H9 (cell line): ENCODE results near the gene SLC6A7. TPM values are rescaled to one million over a fixed set of nuclear protein-coding genes. Genes with fewer than 3 reads are reported as not detected.

Source experiments
- DNase-seq: peaks from one replicate; pipeline ENCODE4 v3.0.0-alpha.2; 2017
- H2AFZ ChIP-seq: one replicate; pipeline ENCODE4 v1.6.1; 2013; ENCODE audit warnings: mild to moderate bottlenecking, low read length, control low read depth, moderate library complexity
- H2AK5ac ChIP-seq: 2 replicates; pipeline ENCODE4 v1.6.1; 2013; ENCODE audit warnings: low read length, control low read depth, mixed read lengths; ENCODE audit not compliant: insufficient read length
- H2BK120ac ChIP-seq: one replicate; pipeline ENCODE4 v1.6.1; 2013; ENCODE audit warnings: low read depth, mild to moderate bottlenecking, low read length, control low read depth, inconsistent platforms; ENCODE audit not compliant: poor library complexity, severe bottlenecking
- H2BK12ac ChIP-seq: 2 replicates; pipeline ENCODE4 v1.6.1; 2013; ENCODE audit warnings: low read length, control low read depth, mixed read lengths, low read depth; ENCODE audit not compliant: insufficient read length
- H2BK15ac ChIP-seq: 2 replicates; pipeline ENCODE4 v1.6.1; 2013; ENCODE audit warnings: low read depth, low read length, control low read depth
- H2BK20ac ChIP-seq: one replicate; pipeline ENCODE4 v1.6.1; 2013; ENCODE audit warnings: low read depth, mild to moderate bottlenecking, low read length, control low read depth, inconsistent platforms; ENCODE audit not compliant: poor library complexity, severe bottlenecking
- H2BK5ac ChIP-seq: 2 replicates; pipeline ENCODE4 v1.6.1; 2013; ENCODE audit warnings: low read length, control low read depth, mixed read lengths; ENCODE audit not compliant: insufficient read length
- H3K14ac ChIP-seq: 2 replicates; pipeline ENCODE4 v1.6.1; 2013; ENCODE audit warnings: low read length, control low read depth; ENCODE audit not compliant: insufficient read depth
- H3K18ac ChIP-seq: 2 replicates; pipeline ENCODE4 v1.6.1; 2013; ENCODE audit warnings: low read depth, mild to moderate bottlenecking, mixed read lengths, low read length, control low read depth; ENCODE audit not compliant: insufficient read length
- H3K23ac ChIP-seq: 2 replicates; pipeline ENCODE4 v1.6.1; 2013; ENCODE audit warnings: low read length, control low read depth, mixed read lengths, low read depth; ENCODE audit not compliant: insufficient read length
- H3K23me2 ChIP-seq: 2 replicates; pipeline ENCODE4 v1.6.1; 2013; ENCODE audit warnings: low read depth, mild to moderate bottlenecking, mixed read lengths, low read length, control low read depth; ENCODE audit not compliant: insufficient read length, poor library complexity, severe bottlenecking
- H3K27ac ChIP-seq: 2 replicates; pipeline ENCODE4 v1.5.1; 2013; ENCODE audit warnings: low read length, control low read depth, mixed read lengths, low read depth; ENCODE audit not compliant: insufficient read length
- H3K27me3 ChIP-seq: 2 replicates; pipeline ENCODE4 v1.6.1; 2013; ENCODE audit warnings: low read length, control low read depth, inconsistent platforms; ENCODE audit not compliant: insufficient read depth
- H3K4ac ChIP-seq: 2 replicates; pipeline ENCODE4 v1.6.1; 2013; ENCODE audit warnings: low read depth, mild to moderate bottlenecking, control low read depth, inconsistent platforms, low read length, moderate library complexity
- H3K4me1 ChIP-seq: 2 replicates; pipeline ENCODE4 v1.6.1; 2013; ENCODE audit warnings: low read length, control low read depth, inconsistent platforms; ENCODE audit not compliant: insufficient read depth
- H3K4me2 ChIP-seq: 2 replicates; pipeline ENCODE4 v1.6.1; 2013; ENCODE audit warnings: low read length, control low read depth, mixed read lengths; ENCODE audit not compliant: insufficient read length, insufficient read depth
- H3K56ac ChIP-seq: 2 replicates; pipeline ENCODE4 v1.6.1; 2013; ENCODE audit warnings: low read depth, mild to moderate bottlenecking, mixed read lengths, low read length, control low read depth; ENCODE audit not compliant: insufficient read length
- H3K79me1 ChIP-seq: 2 replicates; pipeline ENCODE4 v1.6.1; 2013; ENCODE audit warnings: low read depth, mild to moderate bottlenecking, moderate library complexity, low read length, control low read depth, inconsistent platforms; ENCODE audit not compliant: insufficient read depth, poor library complexity, severe bottlenecking
- H3K79me2 ChIP-seq: 2 replicates; pipeline ENCODE4 v1.6.1; 2013; ENCODE audit warnings: low read length, control low read depth, inconsistent platforms; ENCODE audit not compliant: insufficient read depth
- H3K9ac ChIP-seq: 2 replicates; pipeline ENCODE4 v1.6.1; 2013; ENCODE audit warnings: low read length, control low read depth, mixed read lengths; ENCODE audit not compliant: insufficient read length; ENCODE audit errors: extremely low read depth
- H3K9me3 ChIP-seq: one replicate; pipeline ENCODE4 v1.6.1; 2013; ENCODE audit warnings: low read depth, low read length, inconsistent platforms; ENCODE audit not compliant: control insufficient read depth
- H3T11ph ChIP-seq: one replicate; pipeline ENCODE4 v1.6.1; 2013; ENCODE audit warnings: mild to moderate bottlenecking, low read length, control low read depth, inconsistent platforms
- H4K20me1 ChIP-seq: one replicate; pipeline ENCODE4 v1.6.1; 2013; ENCODE audit not compliant: control insufficient read depth, insufficient read length, insufficient read depth
- H4K5ac ChIP-seq: 2 replicates; pipeline ENCODE4 v1.6.1; 2013; ENCODE audit warnings: low read depth, mild to moderate bottlenecking, mixed read lengths, low read length, control low read depth; ENCODE audit not compliant: insufficient read length
- H4K8ac ChIP-seq: replicated peaks from 2 replicates; pipeline ENCODE4 v1.6.1; 2013; ENCODE audit warnings: low read length, control low read depth, mixed read lengths, low read depth; ENCODE audit not compliant: insufficient read length
- H4K91ac ChIP-seq: 2 replicates; pipeline ENCODE4 v1.6.1; 2013; ENCODE audit warnings: low read depth, mild to moderate bottlenecking, moderate library complexity, mixed read lengths, low read length, control low read depth; ENCODE audit not compliant: insufficient read length
- H3K27ac Mint-ChIP-seq, 3 experiments: 2 replicates in 2 of 3; 3 replicates in 1 of 3; pipeline ENCODE4 v1.8.0; 2020 to 2021; ENCODE audit warnings: mixed read lengths in 3 of 3, mild to moderate bottlenecking in 1 of 3, moderate library complexity in 1 of 3
- H3K27me3 Mint-ChIP-seq: 2 replicates; pipeline ENCODE4 v1.8.0; 2021; ENCODE audit warnings: low read depth, mild to moderate bottlenecking, moderate library complexity, mixed read lengths
- H3K36me3 Mint-ChIP-seq, 3 experiments: 2 replicates in 2 of 3; 3 replicates in 1 of 3; pipeline ENCODE4 v1.8.0; 2020 to 2021; ENCODE audit warnings: low read depth in 3 of 3, mixed read lengths in 3 of 3; ENCODE audit not compliant: insufficient read depth in 1 of 3
- H3K4me1 Mint-ChIP-seq, 2 experiments: 2 replicates each; pipeline ENCODE4 v1.8.0; 2020; ENCODE audit warnings: mixed read lengths in 2 of 2
- H3K4me3 Mint-ChIP-seq, 2 experiments: 2 replicates in 1 of 2; 3 replicates in 1 of 2; pipeline ENCODE4 v1.8.0; 2020 to 2021; ENCODE audit warnings: mild to moderate bottlenecking in 2 of 2, mixed read lengths in 2 of 2, moderate library complexity in 1 of 2
- H3K9me3 Mint-ChIP-seq, 2 experiments: 2 replicates in 1 of 2; 3 replicates in 1 of 2; pipeline ENCODE4 v1.8.0; 2020; ENCODE audit warnings: mild to moderate bottlenecking in 2 of 2, mixed read lengths in 2 of 2, moderate library complexity in 1 of 2
- CTCF ChIP-seq: fragments of 200-600 bp; sonication (generic); conservative IDR thresholded peaks from 3 replicates; pipeline ENCODE4 v1.8.0; 2021; ENCODE audit warnings: antibody characterized with exemption, mild to moderate bottlenecking
- WGBS: extraction: QIAGEN DNeasy Blood & Tissue Kit; methylation state at CpG from one replicate; pipeline ENCODE4 v1.1.7; 2013; ENCODE audit warnings: missing lambda C conversion rate, low lambda C conversion rate, mixed read lengths; ENCODE audit not compliant: insufficient read length; ENCODE audit errors: extremely low coverage; 5-methylcytosine and 5-hydroxymethylcytosine counted together
- total RNA-seq: library from RNA; stranded (reverse); gene quantifications from 2 replicates; pipeline ENCODE4 v1.2.1, GENCODE V29; 2021

SLC6A7 gene
- total RNA-seq, 1 experiment from 2014 or later, result not detected

DNA sequence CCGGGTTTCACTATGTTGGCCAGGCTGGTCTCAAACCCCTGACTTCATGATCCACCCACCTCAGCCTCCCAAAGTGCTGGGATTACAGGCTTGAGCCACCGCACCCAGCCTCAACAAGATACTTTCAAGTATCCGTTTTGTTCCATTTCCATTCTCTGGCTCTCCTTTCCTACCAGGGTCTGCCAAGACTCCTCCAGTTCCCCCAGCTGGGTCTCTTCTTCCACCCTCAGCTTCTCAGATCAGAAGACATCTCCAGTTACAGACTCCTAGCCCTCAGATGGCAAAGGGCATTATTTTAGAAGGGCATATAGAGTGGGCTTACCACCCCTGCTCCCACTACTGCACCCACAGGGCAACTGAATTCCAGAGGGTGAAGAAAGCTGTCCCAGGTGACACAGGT is 32.7 kb upstream of the SLC6A7 start:
- H2AK5ac ChIP-seq, result no peak overlapping the region
- Mint-ChIP-seq H3K4me1 (peaks cover 27 to 45% of the 10 kb centered on the region in 2 experiments), H3K27me3 (peaks cover 39% of the 10 kb centered on the region), H3K36me3 (no peaks in the 10 kb centered on the region; a peak in 1 of 7 replicates), H3K9me3 (no peaks in the 10 kb centered on the region), H3K27ac (no peak overlapping the region; a peak in 1 of 7 replicates), H3K4me3 (no peak overlapping the region)
- DNase-seq, result no peak
- no peak overlapping the region for H2BK12ac ChIP-seq
- H3K23me2 ChIP-seq, result peaks cover 5% of the 10 kb centered on the region
- H2BK5ac ChIP-seq, result no peak overlapping the region
- peaks cover 4% of the 10 kb centered on the region for H3K4me1 ChIP-seq
- H3K4me2 ChIP-seq, result no peak overlapping the region
- H2BK120ac ChIP-seq, result no peak overlapping the region
- H2BK20ac ChIP-seq, result no peak overlapping the region
- H4K20me1 ChIP-seq, result no peaks in the 10 kb centered on the region
- TF ChIP-seq CTCF, result no peak
- H3K18ac ChIP-seq, result no peak overlapping the region
- H3K79me1 ChIP-seq, result no peaks in the 10 kb centered on the region
- no peak overlapping the region for H3K14ac ChIP-seq
- H3K23ac ChIP-seq, result no peak overlapping the region
- H3K27me3 ChIP-seq, result no peaks in the 10 kb centered on the region; the same call in 1 of the 2 replicates
- no CpG with 5 or more reads among the region's 3 CpGs for WGBS
- no peak overlapping the region for H3K9ac ChIP-seq
- no peak overlapping the region for H4K91ac ChIP-seq
- H3K4ac ChIP-seq, result no peak overlapping the region
- H2AFZ ChIP-seq, result no peak overlapping the region
- H4K5ac ChIP-seq, result no peak overlapping the region
- no peaks in the 10 kb centered on the region for H3K79me2 ChIP-seq
- H3K56ac ChIP-seq, result no peak overlapping the region
- no peaks in the 10 kb centered on the region for H3K9me3 ChIP-seq
- H3T11ph ChIP-seq, result no peak overlapping the region
- H4K8ac ChIP-seq, result no peak overlapping the region
- H3K27ac ChIP-seq, result no peak overlapping the region
- H2BK15ac ChIP-seq, result no peak overlapping the region
